Stimulated activated CD4-positive, alpha-beta T cell treated with anti-CD3 and anti-CD28 coated beads, Interleukin-1b, Interleukin-23, amount 100 ng/mL, for 24 hours (primary cell): ENCODE results near the gene CORO2B.

ENCODE experiments used
- DNase-seq, 4 experiments: peaks; one replicate each; pipeline ENCODE4 v3.0.0-alpha.2; 2020; ENCODE audit warnings: low read depth in 4 of 4, low spot score in 1 of 4

CORO2B gene

DNA sequence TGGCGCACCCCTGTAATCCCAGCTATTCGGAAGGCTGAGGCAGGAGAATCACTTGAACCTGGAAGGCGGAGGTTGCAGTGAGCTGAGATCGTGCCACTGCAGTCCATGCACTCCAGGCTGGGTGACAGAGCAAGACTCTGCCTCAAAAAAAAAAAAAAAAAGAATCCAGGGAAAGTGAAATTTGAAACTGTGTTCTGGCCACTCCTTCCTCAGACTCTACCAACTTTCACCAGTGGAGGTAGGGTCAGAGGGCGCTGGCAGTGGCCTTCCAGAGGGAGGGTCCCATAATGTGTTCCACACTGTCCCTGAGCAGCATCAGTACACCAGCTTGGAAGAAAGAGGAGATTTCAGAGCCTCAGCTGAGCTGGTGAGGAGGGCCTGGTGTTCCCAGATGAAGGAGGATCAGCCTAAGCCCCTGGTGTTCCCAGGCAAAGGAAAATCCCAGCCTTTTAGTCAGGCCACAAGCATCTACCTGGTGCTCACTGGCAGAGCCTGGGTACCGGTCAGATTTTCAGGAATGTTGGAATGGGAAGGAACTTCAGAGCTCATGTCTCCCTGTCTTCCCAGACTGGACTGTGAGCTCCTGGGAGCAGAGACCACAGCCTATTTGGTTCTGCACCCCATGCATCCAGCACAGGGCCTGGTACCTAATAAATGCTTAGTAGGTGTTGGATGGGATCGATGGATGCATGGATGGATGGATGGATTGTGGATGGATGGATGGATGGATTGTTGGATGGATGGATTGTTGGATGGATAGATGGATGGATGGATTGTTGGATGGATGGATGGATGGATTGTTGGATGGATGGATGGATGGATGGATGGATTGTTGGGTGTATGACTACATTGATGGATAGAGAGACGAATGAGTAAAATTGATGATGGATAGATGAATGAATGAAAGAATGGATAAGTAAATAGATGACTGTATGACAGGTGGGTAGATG, 117.9 kb downstream of the CORO2B start:
- DNase-seq, result no peak

DNA sequence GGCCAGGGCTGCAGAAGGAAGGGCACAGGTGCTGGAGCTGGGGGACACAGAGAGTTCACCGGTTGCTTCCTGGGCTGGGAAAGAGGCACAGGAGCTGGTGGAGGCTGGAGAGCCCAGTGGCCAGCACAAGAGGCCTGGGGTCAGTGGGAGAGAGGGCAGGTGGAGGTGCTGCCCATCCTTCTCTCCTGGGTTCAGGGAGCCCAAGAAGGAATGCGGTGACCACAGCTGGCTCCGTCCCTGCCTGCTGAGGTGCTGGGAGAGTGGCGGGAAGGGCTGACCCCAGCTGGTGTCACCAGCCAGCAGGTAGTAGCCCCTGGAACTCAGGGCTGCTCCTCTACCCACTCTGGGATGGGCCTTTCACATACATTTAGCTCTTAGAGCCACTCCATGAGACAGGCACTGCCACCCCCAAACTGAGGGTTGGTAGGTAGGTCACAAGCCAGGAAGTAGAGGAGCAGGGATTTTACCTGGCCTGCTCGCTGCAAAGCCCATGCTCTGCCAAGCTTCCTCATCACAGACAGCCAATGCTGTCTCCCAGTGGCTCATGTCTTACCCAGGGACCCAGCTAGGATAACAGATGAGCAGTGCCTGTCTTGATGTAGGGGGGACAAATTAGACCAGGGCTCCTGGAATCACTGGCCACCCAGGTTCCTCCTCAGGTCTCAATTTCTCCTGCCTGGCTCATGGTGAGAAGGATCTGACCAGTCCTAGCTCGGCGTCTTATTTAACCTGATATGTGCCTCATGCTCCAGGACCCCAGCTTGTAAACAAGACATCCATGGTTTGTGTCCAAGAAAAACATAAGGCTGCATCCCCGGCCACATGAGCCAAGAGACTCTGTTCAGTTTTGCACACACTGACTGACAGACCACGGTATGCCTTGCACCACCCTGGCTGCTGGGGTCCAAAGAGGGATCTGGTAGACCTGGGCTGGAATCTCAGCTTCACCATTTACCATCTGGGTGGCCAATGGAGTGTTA, 119.2 kb downstream of the CORO2B start:
- no peak for DNase-seq

DNA sequence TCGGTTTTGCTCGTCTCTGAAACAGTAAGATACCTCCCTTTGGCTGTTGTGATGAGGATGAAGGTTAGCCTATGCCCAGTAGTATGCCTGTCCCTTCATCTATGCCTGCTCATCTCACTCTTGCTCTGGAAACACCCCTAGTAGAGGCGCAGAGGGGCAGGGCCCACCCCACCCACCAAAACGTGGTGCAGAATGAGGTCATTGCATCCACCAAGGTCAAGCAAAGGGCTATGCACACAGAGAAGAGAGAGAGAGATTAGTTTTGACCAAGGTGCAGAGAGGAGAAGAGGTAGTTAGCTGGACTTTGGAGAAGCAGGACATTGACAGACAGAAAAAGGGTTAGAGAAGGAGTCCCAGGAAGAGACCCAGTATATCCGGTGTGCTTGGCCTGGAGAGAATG, 119.9 kb downstream of the CORO2B start:
- no peak for DNase-seq

DNA sequence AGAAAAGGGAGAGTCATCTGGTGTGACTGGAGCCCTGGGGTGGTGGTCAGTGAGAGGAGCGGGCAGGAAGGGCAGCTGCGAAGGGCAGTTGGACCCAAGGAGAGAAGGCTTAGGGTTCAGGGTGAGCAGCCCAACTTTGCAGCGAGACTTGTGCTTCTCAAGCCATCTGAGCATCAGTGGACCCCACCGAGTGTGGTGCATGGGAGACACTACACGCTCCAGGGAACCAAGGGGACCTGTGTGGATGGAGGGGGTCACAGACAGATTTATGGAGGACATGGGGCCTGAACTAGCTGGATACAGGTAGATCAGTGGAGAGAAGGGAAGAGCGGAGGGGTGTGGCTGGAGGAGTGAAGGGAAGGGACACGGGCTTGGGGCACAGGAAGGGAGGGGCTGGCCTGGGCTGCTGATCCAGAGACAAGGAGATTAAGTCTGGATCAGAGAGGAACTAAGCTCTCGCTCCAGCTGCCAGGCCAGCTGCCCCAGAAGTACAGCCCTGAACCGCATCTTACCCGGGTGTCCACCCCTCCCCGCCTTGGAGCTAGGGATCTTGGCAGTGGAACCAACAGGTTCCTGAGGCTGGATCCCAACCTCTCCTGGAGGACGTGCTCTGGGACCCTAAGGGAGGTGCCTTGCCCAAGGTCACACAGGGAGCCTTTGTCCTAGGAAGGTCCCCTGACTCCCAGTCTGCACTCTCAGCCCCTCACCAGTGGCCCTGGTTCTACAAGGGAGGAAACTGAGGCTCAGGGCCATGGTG, 120.5 kb downstream of the CORO2B start:
- no peak for DNase-seq

DNA sequence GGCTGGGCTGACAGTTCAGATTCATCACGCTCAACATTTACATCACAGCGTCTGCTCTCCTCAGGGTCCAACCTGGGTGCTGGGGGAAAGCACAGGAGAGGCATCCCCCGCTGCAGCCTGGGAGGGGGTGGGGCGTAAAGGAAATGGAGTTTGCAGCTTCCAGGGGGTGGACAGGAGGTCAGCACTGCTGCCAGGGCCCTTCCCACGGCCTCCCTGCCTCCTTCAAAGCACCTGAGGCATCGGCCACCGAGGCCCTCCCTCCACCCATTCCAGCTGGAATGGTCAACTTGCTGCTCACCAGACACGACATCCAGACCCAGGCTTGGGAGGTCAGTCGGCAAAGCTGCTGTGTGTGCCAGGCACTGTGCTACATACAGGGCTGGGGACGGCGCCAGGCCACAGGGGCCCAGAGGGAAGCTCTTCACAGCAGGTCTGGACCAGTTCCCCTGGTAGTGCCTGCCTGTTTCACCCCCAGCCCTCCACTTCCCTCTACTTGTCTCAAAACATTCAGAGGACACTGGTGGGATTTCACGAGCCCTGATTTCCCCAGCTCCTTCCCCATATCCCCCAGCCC, 121.2 kb downstream of the CORO2B start:
- DNase-seq, result no peak

- DNase-seq, result no peak
Observed at GRCh38 chr15:68700455-68701123, 121.8 kb downstream of the CORO2B start.

- no peak for DNase-seq
Observed at GRCh38 chr15:68701886-68702285, 123.1 kb downstream of the CORO2B start.

- no peak for DNase-seq
Observed at GRCh38 chr15:68704496-68705021, 125.8 kb downstream of the CORO2B start.

GRCh38 chr15:68706256-68706655, 127.5 kb downstream of the CORO2B start:
- no peak for DNase-seq

DNA sequence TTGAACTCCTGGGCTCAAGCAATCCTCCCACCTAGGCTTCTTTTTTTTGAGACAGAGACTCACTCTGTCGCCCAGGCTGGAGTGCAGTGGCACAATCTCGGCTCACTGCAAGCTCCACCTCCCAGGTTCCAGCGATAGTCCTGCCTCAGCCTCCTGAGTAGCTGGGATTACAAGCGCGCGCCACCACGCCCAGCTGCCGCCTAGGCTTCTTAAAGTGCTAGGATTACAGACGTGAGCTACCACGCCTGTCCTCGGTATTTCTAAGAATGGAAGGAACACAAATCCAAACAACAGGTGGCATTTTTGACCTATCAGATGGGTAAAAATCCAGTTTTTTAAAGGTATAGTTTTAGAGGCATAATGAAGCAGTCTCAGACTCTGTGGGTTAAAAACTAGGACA, 128.1 kb downstream of the CORO2B start:
- DNase-seq, result no peak

DNA sequence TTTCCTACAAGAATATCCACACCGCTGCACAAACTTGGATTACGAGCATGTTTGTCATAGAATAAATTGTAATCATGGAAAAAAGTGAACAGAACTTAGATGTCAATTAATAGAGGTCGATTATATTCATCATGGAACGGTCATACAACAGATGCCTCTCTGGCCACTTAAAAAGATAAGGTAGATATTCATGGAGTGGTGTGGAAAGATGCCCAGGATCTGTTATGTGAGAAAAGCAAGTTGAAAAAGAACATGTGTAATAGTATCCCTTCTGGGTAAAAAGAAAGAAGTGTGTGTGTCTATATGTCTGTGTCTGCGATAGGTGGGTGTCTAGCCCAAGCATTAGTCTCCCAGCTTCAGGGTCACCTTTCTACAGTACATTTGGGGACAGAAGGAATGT, 128.6 kb downstream of the CORO2B start:
- no peak for DNase-seq

GRCh38 chr15:68709876-68710275, 131.1 kb downstream of the CORO2B start:
- DNase-seq, result no peak

DNA sequence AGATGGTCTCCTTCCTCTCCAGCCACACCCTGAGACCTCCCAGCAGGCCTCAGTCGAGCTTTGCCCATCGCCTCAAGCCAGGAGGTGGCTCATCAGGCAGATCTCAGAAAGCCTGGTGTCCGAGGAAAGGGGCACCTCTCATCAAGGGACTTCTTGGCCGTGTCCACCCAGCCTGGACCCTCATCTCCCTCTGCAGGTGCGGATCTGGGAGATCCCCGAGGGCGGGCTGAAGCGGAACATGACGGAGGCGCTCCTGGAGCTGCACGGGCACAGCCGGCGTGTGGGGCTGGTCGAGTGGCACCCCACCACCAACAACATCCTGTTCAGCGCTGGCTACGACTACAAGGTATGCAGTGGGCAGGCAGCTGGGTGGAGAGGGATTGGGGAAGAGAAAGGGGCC, 131.7 kb downstream of the CORO2B start:
- no peak for DNase-seq

- DNase-seq, result no peak
Observed at GRCh38 chr15:68711406-68711805, 132.6 kb downstream of the CORO2B start.

DNA sequence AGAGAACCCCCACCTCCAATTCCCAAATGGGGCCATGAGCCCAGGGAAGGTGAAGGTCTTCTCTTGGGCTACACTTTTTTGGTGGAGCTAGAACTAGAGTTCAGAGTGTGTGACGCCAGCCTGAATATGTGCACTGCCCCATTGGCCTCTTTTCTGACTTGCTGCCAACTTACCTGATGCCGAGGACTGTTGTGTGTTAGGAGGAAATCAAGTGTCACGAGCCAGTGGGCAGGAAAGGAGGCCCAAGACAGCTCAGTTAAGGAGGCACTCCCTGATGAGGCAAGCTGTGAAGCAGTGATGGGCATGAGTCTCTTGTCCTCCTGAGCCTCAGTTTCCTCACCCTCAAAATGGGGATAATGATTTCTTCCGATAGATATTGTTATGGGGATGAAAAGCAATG, 134.1 kb downstream of the CORO2B start:
- no peak for DNase-seq

GRCh38 chr15:68713874-68714273, 135.1 kb downstream of the CORO2B start:
- DNase-seq, result no peak

DNA sequence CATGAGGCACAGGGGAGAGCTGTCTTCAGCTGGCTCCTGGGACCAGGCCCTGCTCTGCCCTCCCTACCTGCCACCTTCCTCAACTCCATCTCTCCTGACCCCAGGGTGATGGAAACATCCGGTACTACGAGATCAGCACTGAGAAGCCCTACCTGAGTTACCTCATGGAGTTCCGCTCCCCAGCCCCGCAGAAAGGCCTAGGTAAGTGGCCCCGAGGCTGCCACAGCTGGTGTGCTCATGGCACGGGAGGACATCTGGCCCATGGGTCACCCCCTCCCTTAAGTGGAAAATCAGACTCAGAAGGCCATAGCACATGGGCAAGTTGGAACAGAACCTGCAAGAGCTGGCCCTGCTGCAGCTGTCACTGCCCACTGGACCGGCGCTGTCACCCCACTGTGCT, 136.3 kb downstream of the CORO2B start:
- DNase-seq, result no peak

DNA sequence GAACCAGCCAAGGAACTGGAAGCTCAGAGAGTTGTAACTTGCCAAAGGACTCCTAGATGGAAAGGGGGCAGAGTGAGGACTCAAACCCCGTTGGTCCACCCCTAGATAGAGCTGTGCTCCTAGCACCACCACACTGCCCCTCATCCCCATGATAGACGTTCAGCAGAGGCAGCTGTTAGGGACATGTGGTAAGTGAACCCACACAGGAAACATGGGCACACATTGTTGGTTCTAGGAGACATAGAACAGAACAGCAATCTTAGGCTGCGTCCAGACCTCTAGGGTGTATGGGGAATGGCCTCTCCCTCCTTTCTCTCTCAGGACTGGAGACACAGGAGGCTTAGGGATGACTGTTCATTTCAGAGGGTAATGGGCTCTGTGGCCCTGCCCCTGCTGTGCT, 139.2 kb downstream of the CORO2B start:
- no peak for DNase-seq

DNA sequence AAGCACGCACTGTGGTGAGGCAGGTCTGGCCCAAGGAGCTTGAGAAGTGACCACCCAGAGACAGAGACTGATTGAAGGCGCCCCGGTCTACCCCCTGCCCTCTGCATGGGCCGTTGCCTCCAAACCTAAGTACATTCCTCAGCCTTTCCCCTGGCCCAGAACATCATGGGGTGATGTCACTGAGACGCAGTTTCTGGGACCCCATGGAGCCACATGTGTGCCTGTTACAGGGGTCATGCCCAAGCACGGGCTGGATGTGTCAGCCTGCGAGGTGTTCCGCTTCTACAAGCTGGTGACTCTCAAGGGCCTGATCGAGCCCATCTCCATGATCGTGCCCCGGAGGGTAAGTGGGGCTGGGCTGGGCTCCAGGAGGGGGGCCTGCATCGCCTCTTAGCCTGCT, 139.7 kb downstream of the CORO2B start:
- no peak for DNase-seq

- DNase-seq, result no peak
Observed at GRCh38 chr15:68719051-68719450, 140.3 kb downstream of the CORO2B start.
